GM10266 (cell line): Measurements from ENCODE around the gene CRYGA.

Experiments used
- DNase-seq: peaks from one replicate; pipeline ENCODE4 v3.0.0; 2012; ENCODE audit errors: extremely low spot score
- TF ChIP-seq, protein P1 (sequence below): IDR thresholded peaks from 2 replicates; pipeline ENCODE4 v1.5.1; 2012; ENCODE audit warnings: mild to moderate bottlenecking, low read depth; ENCODE audit not compliant: control insufficient read depth, insufficient read depth; ENCODE audit errors: missing control alignments

Gene CRYGA

GRCh38 chr2:208156439-208156838 lies 7.0 kb downstream of the CRYGA start:
- no peak for DNase-seq
- TF ChIP-seq, protein P1, sequence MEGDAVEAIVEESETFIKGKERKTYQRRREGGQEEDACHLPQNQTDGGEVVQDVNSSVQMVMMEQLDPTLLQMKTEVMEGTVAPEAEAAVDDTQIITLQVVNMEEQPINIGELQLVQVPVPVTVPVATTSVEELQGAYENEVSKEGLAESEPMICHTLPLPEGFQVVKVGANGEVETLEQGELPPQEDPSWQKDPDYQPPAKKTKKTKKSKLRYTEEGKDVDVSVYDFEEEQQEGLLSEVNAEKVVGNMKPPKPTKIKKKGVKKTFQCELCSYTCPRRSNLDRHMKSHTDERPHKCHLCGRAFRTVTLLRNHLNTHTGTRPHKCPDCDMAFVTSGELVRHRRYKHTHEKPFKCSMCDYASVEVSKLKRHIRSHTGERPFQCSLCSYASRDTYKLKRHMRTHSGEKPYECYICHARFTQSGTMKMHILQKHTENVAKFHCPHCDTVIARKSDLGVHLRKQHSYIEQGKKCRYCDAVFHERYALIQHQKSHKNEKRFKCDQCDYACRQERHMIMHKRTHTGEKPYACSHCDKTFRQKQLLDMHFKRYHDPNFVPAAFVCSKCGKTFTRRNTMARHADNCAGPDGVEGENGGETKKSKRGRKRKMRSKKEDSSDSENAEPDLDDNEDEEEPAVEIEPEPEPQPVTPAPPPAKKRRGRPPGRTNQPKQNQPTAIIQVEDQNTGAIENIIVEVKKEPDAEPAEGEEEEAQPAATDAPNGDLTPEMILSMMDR, result no peak

GRCh38 chr2:208153156-208153555 lies 10.2 kb downstream of the CRYGA start:
- DNase-seq, result no peak
- TF ChIP-seq, protein P1, result no peak

DNA sequence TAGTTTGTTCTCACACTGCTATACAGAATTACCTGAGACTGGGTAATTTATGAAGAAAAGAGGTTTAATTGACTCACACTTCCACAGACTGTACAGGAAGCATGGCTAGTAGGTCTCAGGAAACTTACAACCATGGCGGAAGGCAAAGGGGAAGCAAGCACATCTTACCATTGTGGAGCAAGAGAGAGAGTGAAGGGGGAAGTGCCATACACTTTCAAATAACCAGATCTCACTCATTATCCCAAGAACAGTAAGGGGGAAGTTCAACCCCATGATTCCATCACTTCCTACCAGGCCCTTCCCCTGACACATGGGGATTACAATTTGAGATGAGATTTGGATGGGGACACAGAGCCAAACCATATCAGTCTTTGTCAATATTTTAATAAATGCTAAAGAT lies 12.4 kb downstream of the CRYGA start:
- TF ChIP-seq, protein P1, result no peak
- no peak for DNase-seq

GRCh38 chr2:208150094-208150493 lies 13.3 kb downstream of the CRYGA start:
- TF ChIP-seq, protein P1, result no peak
- DNase-seq, result no peak

DNA sequence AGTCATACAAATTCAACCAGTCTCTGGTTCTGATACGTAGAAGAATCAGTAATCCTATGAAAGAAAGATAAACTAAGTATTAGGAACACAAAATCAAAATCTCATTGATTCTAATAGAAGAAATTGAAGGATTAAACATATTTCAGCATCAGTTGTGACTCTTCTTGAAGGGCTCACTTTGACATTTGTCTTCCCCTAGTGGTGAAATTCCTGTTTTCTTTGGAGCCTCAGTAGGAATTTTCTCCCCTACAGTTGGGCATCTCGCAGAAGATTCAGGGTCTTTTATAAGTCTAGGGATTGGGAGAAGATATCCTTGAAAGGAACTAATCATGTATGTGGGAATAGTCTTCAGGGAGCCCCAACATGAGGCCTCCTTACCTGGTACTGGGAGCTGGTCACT lies 14.6 kb downstream of the CRYGA start:
- TF ChIP-seq, protein P1, result no peak
- no peak for DNase-seq

GRCh38 chr2:208147759-208148158 lies 15.6 kb downstream of the CRYGA start:
- no peak for DNase-seq
- TF ChIP-seq, protein P1, result no peak

- TF ChIP-seq, protein P1, result no peak
- no peak for DNase-seq
Measured at GRCh38 chr2:208147008-208147407, 16.4 kb downstream of the CRYGA start.

DNA sequence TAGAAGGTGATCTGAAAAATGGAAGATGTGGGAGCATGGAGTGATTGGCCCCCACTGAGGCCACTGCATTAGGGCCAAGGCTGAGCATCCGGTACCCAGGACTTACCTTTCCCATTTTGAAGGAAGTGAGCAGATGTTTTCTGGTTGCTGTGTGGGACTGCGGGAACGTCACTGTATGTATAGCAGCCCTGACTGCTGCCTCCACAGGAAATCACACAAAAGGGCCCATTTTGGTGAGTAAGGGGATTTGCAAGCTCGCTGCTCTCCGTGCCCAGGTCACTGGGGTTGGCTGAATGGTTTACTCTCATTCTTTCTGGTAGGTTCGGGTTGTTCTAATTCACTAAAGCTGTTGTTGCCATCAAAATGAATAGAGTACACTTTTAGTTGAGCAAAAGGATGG lies 17.4 kb downstream of the CRYGA start, which contains the start of gene CRYGB:
Gene CRYGB, minus strand, starts transcription at position 153 of the 400 bp plus-strand sequence. Its CDS starts 38 bp downstream, at position 115.
- DNase-seq, result no peak
- TF ChIP-seq, protein P1, result no peak
